Osteocyte (in vitro differentiated cells): ENCODE data around the gene HSPA2. TPM values are rescaled to one million over a fixed set of nuclear protein-coding genes. Genes with fewer than 3 reads are reported as not detected.

Experiments used
- DNase-seq: peaks from one replicate; pipeline ENCODE4 v3.0.0; 2021; ENCODE audit warnings: mixed read lengths; ENCODE audit not compliant: unreplicated experiment; ENCODE audit errors: extremely low spot score
- H3K27ac Mint-ChIP-seq: one replicate; pipeline ENCODE4 v1.8.0; 2021; ENCODE audit warnings: mild to moderate bottlenecking, mixed read lengths; ENCODE audit not compliant: unreplicated experiment
- H3K27me3 Mint-ChIP-seq: one replicate; pipeline ENCODE4 v1.8.0; 2021; ENCODE audit warnings: mixed read lengths; ENCODE audit not compliant: unreplicated experiment
- H3K36me3 Mint-ChIP-seq: one replicate; pipeline ENCODE4 v1.8.0; 2021; ENCODE audit warnings: mixed read lengths; ENCODE audit not compliant: unreplicated experiment
- H3K4me1 Mint-ChIP-seq: one replicate; pipeline ENCODE4 v1.8.0; 2021; ENCODE audit warnings: mixed read lengths; ENCODE audit not compliant: unreplicated experiment
- H3K4me3 Mint-ChIP-seq: one replicate; pipeline ENCODE4 v1.8.0; 2021; ENCODE audit warnings: mild to moderate bottlenecking, moderate library complexity, mixed read lengths; ENCODE audit not compliant: unreplicated experiment
- H3K9me3 Mint-ChIP-seq: one replicate; pipeline ENCODE4 v1.8.0; 2021; ENCODE audit warnings: mixed read lengths; ENCODE audit not compliant: unreplicated experiment
- CTCF ChIP-seq: fragments of 200-600 bp; sonication (generic); IDR thresholded peaks from 2 replicates; pipeline ENCODE4 v1.5.0; 2021; ENCODE audit warnings: antibody characterized with exemption, mild to moderate bottlenecking, moderate library complexity
- total RNA-seq: library from RNA; stranded (reverse); gene quantifications from 2 replicates; pipeline ENCODE4 v1.2.1, GENCODE V29; 2021

Gene HSPA2
- total RNA-seq, 1 donor from 2014 or later: 2.1 TPM

GRCh38 chr14:64503434-64504309 lies 36.9 kb upstream of the HSPA2 start, which contains the start of gene ZBTB25:
TSS of gene ZBTB25 (minus strand) at chr14:64503838. CDS start at chr14:64490533, 13,305 bp downstream.
- H3K9me3 Mint-ChIP-seq: no peaks in the 10 kb centered on the region
- H3K4me1 Mint-ChIP-seq: peaks cover 64% of the 10 kb centered on the region
- H3K4me3 Mint-ChIP-seq: peak within 1 kb of the TSS; percentile 87
- no peaks in the 10 kb centered on the region for H3K27me3 Mint-ChIP-seq
- DNase-seq: peak; percentile 96
- TF ChIP-seq CTCF: no peak
- H3K27ac Mint-ChIP-seq: peak within 1 kb of the TSS; percentile 99
- H3K36me3 Mint-ChIP-seq: no peaks in the 10 kb centered on the region

- peak; percentile 95 for DNase-seq
- Mint-ChIP-seq H3K27me3 (no peaks in the 10 kb centered on the region), H3K27ac (peak within 1 kb of the TSS; percentile 99), H3K36me3 (no peaks in the 10 kb centered on the region), H3K4me3 (peak within 1 kb of the TSS; percentile 87), H3K9me3 (no peaks in the 10 kb centered on the region), H3K4me1 (peaks cover 70% of the 10 kb centered on the region)
- TF ChIP-seq CTCF: no peak
These were observed 36.1 kb upstream of the HSPA2 start, which contains the start of gene ZBTB1 for GRCh38 chr14:64504310-64504896. TSS of gene ZBTB1 (plus strand) at chr14:64504770. CDS start at chr14:64521505, 16,735 bp downstream.

GRCh38 chr14:64504897-64505794 lies 35.4 kb upstream of the HSPA2 start:
- no peaks in the 10 kb centered on the region for H3K27me3 Mint-ChIP-seq
- no peaks in the 10 kb centered on the region for H3K9me3 Mint-ChIP-seq
- peaks cover 71% of the 10 kb centered on the region for H3K4me1 Mint-ChIP-seq
- no peak for TF ChIP-seq CTCF
- DNase-seq: peak; percentile 92
- peak overlapping the region; percentile 87 for H3K4me3 Mint-ChIP-seq
- H3K27ac Mint-ChIP-seq: peak overlapping the region; percentile 99
- H3K36me3 Mint-ChIP-seq: peaks cover 2% of the 10 kb centered on the region

- Mint-ChIP-seq H3K9me3 (no peaks in the 10 kb centered on the region), H3K27ac (peak overlapping the region; percentile 85), H3K4me1 (peaks cover 73% of the 10 kb centered on the region), H3K27me3 (no peaks in the 10 kb centered on the region), H3K36me3 (peaks cover 2% of the 10 kb centered on the region), H3K4me3 (peak overlapping the region; percentile 87)
- no peak for TF ChIP-seq CTCF
- DNase-seq: no peak
These were observed 33.8 kb upstream of the HSPA2 start for GRCh38 chr14:64506721-64507120.
